ENCODE measurements around the gene CYTH3.
A peak's percentile ranks its signal among the peaks of the same experiment; 100 is the strongest.

The CYTH3 gene

GRCh38 chr7:6238309-6238925 is 34.0 kb downstream of the CYTH3 start:
- no peak for TF ChIP-seq CTCF (IDR thresholded peaks at IDR 0.05; ENCODE audit: low read depth, low read length)
- no peak overlapping the region for H3K4me3 ChIP-seq (ENCODE audit: low read depth, low read length)

- no peak for TF ChIP-seq CTCF (IDR thresholded peaks at IDR 0.05; ENCODE audit: low read depth, low read length)
- no peak overlapping the region for H3K4me3 ChIP-seq (ENCODE audit: low read depth, low read length)
Measured at GRCh38 chr7:6237730-6238129, 34.7 kb downstream of the CYTH3 start.

- no peak for TF ChIP-seq CTCF (IDR thresholded peaks at IDR 0.05; ENCODE audit: low read depth, low read length)
- no peak overlapping the region for H3K4me3 ChIP-seq (ENCODE audit: low read depth, low read length)
Measured at GRCh38 chr7:6237011-6237410, 35.4 kb downstream of the CYTH3 start.

- no peak for TF ChIP-seq CTCF (IDR thresholded peaks at IDR 0.05; ENCODE audit: low read depth, low read length)
- peak overlapping the region; percentile 28 for H3K4me3 ChIP-seq (ENCODE audit: low read depth, low read length)
Measured at GRCh38 chr7:6235029-6235871, 37.2 kb downstream of the CYTH3 start.

- no peak overlapping the region for H3K4me3 ChIP-seq (ENCODE audit: low read depth, low read length)
- no peak for TF ChIP-seq CTCF (IDR thresholded peaks at IDR 0.05; ENCODE audit: low read depth, low read length)
Measured at GRCh38 chr7:6234384-6234783, 38.0 kb downstream of the CYTH3 start.

- no peak for TF ChIP-seq CTCF (IDR thresholded peaks at IDR 0.05; ENCODE audit: low read depth, low read length)
- no peak overlapping the region for H3K4me3 ChIP-seq (ENCODE audit: low read depth, low read length)
Measured at GRCh38 chr7:6232534-6232933, 39.9 kb downstream of the CYTH3 start.

GRCh38 chr7:6232116-6232515 is 40.3 kb downstream of the CYTH3 start:
- no peak for TF ChIP-seq CTCF (IDR thresholded peaks at IDR 0.05; ENCODE audit: low read depth, low read length)
- no peak overlapping the region for H3K4me3 ChIP-seq (ENCODE audit: low read depth, low read length)

All from WI38 (cell line).